ENCODE results near the gene BRINP2. TPM values are rescaled to one million over a fixed set of nuclear protein-coding genes. Genes with fewer than 3 reads are reported as not detected.

The BRINP2 gene
- total and polyA plus RNA-seq, 4 donors, result 0.05 to 0.75 (median 0.36) TPM

DNA sequence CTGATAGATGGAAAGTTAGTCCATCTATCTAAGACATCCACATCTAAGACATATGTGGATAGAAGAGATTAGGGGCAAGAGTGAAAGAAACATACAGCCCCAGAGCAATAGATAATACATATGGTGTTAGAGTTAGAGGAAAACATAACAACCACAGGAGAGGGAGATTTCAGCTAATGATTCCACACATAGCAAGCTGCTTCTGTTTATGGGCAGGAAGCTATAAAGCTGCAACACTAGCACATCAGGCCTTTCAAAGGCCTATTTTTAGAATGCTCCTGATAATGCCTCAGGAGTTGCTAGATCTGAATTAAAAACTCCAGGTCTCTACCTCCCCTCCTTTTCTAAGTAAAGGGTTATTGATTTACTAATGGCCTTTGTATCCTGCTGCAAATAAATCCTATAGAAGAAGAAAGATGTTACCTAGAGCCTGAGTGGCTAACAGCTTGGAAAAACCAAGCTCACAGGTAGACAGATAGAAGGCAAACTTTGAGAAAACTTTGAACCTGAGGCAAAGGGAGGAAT is 36.1 kb downstream of the BRINP2 start:
- DNase-seq (ENCODE audit: low spot score), result no peak
- H3K27ac ChIP-seq (ENCODE audit: low read depth in 1 of 2, low read length in 2 of 2), result no peak overlapping the region

DNA sequence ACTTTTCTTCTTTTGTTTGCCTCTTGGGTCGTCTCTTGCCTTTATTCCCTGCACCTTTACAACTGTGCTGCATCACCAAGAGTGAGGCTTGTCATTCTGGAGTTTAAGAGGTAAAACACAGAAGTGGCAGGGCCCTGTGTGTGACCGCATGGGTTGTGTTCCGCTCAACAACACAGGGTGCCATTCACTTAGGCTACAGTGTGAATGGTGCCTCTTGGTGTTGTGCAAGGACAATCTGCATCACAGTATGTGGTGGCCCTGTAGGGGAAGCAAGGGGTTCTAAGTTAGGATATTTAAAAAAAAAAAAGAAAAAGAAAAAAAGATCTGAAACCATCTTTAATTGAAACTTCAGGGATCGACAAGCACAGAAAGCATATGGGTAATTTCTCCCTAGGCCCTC is 38.2 kb downstream of the BRINP2 start:
- no peak overlapping the region for H3K4me3 ChIP-seq (ENCODE audit: low read depth in 1 of 3, low read length in 3 of 3)
- H3K9me3 ChIP-seq (ENCODE audit: control insufficient read depth in 4 of 4, low read length in 3 of 4), result no peaks in the 10 kb centered on the region
- no peak overlapping the region for H3K9ac ChIP-seq (ENCODE audit: low read depth in 1 of 2, low read length in 2 of 2)
- WGBS, result 75% methylated on average over 4 of the region's 4 CpGs
- peaks cover 0 to 7% (median 2%) of the 10 kb centered on the region in 4 donors for H3K4me1 ChIP-seq (ENCODE audit: control insufficient read depth in 4 of 4, insufficient read depth in 4 of 4, low read length in 3 of 4)
- TF ChIP-seq, protein P1, sequence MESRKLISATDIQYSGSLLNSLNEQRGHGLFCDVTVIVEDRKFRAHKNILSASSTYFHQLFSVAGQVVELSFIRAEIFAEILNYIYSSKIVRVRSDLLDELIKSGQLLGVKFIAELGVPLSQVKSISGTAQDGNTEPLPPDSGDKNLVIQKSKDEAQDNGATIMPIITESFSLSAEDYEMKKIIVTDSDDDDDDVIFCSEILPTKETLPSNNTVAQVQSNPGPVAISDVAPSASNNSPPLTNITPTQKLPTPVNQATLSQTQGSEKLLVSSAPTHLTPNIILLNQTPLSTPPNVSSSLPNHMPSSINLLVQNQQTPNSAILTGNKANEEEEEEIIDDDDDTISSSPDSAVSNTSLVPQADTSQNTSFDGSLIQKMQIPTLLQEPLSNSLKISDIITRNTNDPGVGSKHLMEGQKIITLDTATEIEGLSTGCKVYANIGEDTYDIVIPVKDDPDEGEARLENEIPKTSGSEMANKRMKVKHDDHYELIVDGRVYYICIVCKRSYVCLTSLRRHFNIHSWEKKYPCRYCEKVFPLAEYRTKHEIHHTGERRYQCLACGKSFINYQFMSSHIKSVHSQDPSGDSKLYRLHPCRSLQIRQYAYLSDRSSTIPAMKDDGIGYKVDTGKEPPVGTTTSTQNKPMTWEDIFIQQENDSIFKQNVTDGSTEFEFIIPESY (IDR thresholded peaks at IDR 0.05), result no peak
- no peak for TF ChIP-seq HNF4A (conservative IDR thresholded peaks at IDR 0.05)
- TF ChIP-seq HNF4G (IDR thresholded peaks at IDR 0.05), result no peak
- no peak for TF ChIP-seq FOXA2 (IDR thresholded peaks at IDR 0.05)
- no peak for TF ChIP-seq NR2F2 (IDR thresholded peaks at IDR 0.05)
- TF ChIP-seq YY1 (IDR thresholded peaks at IDR 0.05), result no peak
- TF ChIP-seq, protein P2, sequence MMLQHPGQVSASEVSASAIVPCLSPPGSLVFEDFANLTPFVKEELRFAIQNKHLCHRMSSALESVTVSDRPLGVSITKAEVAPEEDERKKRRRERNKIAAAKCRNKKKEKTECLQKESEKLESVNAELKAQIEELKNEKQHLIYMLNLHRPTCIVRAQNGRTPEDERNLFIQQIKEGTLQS (IDR thresholded peaks at IDR 0.05), result no peak
- no peak for TF ChIP-seq TAF1 (conservative IDR thresholded peaks at IDR 0.05)
- TF ChIP-seq RAD21 (IDR thresholded peaks at IDR 0.05), result no peak
- no peak overlapping the region for H3K27ac ChIP-seq (ENCODE audit: low read depth in 1 of 2, low read length in 2 of 2)
- DNase-seq (ENCODE audit: low spot score), result no peak
- no peaks in the 10 kb centered on the region for H3K36me3 ChIP-seq (ENCODE audit: control insufficient read depth in 4 of 4, insufficient read depth in 3 of 4, low read depth in 1 of 4, low read length in 3 of 4)
- H3K27me3 ChIP-seq (ENCODE audit: control insufficient read depth in 4 of 4, insufficient read depth in 4 of 4, low read length in 3 of 4), result no peaks in the 10 kb centered on the region

More for the DNA sequence above, 36.1 kb downstream of the BRINP2 start:
- no peaks in the 10 kb centered on the region for H3K27me3 ChIP-seq (ENCODE audit: control insufficient read depth in 4 of 4, insufficient read depth in 4 of 4, low read length in 3 of 4)
- no peaks in the 10 kb centered on the region for H3K9me3 ChIP-seq (ENCODE audit: control insufficient read depth in 4 of 4, low read length in 3 of 4)
- no peak overlapping the region for H3K9ac ChIP-seq (ENCODE audit: low read depth in 1 of 2, low read length in 2 of 2)
- TF ChIP-seq, protein P3, sequence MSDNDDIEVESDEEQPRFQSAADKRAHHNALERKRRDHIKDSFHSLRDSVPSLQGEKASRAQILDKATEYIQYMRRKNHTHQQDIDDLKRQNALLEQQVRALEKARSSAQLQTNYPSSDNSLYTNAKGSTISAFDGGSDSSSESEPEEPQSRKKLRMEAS (IDR thresholded peaks at IDR 0.05), result no peak
- TF ChIP-seq TAF1 (conservative IDR thresholded peaks at IDR 0.05), result no peak
- H3K36me3 ChIP-seq (ENCODE audit: control insufficient read depth in 4 of 4, insufficient read depth in 3 of 4, low read depth in 1 of 4, low read length in 3 of 4), result no peaks in the 10 kb centered on the region
- no peak overlapping the region for H3K4me3 ChIP-seq (ENCODE audit: low read depth in 1 of 3, low read length in 3 of 3)
- peaks cover 0 to 7% (median 2%) of the 10 kb centered on the region in 4 donors for H3K4me1 ChIP-seq (ENCODE audit: control insufficient read depth in 4 of 4, insufficient read depth in 4 of 4, low read length in 3 of 4)

DNA sequence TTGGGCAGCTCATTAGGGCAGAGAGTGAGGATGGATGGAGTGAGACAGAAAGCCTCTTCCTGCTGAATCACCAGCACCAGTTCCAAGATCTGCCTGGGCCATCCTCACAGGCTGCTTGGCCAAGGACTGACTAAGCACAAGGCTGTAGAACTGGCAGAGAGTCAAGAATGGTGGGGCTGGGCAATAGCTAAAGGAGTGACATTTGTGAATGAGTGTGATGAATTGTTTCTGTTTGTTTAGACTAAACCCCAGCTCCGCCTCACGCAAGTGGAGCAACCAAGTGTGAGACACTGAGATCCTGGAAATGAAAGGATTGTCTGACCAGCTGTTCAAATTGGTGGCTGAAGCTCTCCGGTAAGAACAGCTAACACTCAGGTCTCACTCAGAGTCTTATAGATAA is 38.6 kb downstream of the BRINP2 start:
- no peaks in the 10 kb centered on the region for H3K27me3 ChIP-seq (ENCODE audit: control insufficient read depth in 4 of 4, insufficient read depth in 4 of 4, low read length in 3 of 4)
- 71% methylated on average over 3 of the region's 3 CpGs for WGBS
- peaks cover 0 to 7% (median 2%) of the 10 kb centered on the region in 4 donors for H3K4me1 ChIP-seq (ENCODE audit: control insufficient read depth in 4 of 4, insufficient read depth in 4 of 4, low read length in 3 of 4)
- no peak overlapping the region for H3K4me3 ChIP-seq (ENCODE audit: low read depth in 1 of 3, low read length in 3 of 3)
- H3K9me3 ChIP-seq (ENCODE audit: control insufficient read depth in 4 of 4, low read length in 3 of 4), result no peaks in the 10 kb centered on the region
- H3K27ac ChIP-seq (ENCODE audit: low read depth in 1 of 2, low read length in 2 of 2), result no peak overlapping the region
- no peak overlapping the region for H3K9ac ChIP-seq (ENCODE audit: low read depth in 1 of 2, low read length in 2 of 2)
- no peak for DNase-seq (ENCODE audit: low spot score)
- H3K36me3 ChIP-seq (ENCODE audit: control insufficient read depth in 4 of 4, insufficient read depth in 3 of 4, low read depth in 1 of 4, low read length in 3 of 4), result no peaks in the 10 kb centered on the region
- TF ChIP-seq FOXA1 (IDR thresholded peaks at IDR 0.05), result no peak
- TF ChIP-seq HNF4A (conservative IDR thresholded peaks at IDR 0.05), result no peak
- no peak for TF ChIP-seq RXRA (IDR thresholded peaks at IDR 0.05)
- no peak for TF ChIP-seq JUND (IDR thresholded peaks at IDR 0.05)
- TF ChIP-seq, protein P2 (IDR thresholded peaks at IDR 0.05), result no peak
- no peak for TF ChIP-seq RAD21 (IDR thresholded peaks at IDR 0.05)
- no peak for TF ChIP-seq TAF1 (conservative IDR thresholded peaks at IDR 0.05)
- no peak for TF ChIP-seq EGR1 (IDR thresholded peaks at IDR 0.05; ENCODE audit: low read depth in 2 of 2)
- TF ChIP-seq HNF4G (IDR thresholded peaks at IDR 0.05), result no peak
- TF ChIP-seq GABPA (IDR thresholded peaks at IDR 0.05 in 1 of 2, conservative IDR thresholded peaks at IDR 0.05 in 1 of 2), result no peak
- no peak for TF ChIP-seq NR2F2 (IDR thresholded peaks at IDR 0.05)
- no peak for TF ChIP-seq FOXA2 (IDR thresholded peaks at IDR 0.05)
- TF ChIP-seq, protein P1 (IDR thresholded peaks at IDR 0.05), result no peak
- TF ChIP-seq, protein P4, sequence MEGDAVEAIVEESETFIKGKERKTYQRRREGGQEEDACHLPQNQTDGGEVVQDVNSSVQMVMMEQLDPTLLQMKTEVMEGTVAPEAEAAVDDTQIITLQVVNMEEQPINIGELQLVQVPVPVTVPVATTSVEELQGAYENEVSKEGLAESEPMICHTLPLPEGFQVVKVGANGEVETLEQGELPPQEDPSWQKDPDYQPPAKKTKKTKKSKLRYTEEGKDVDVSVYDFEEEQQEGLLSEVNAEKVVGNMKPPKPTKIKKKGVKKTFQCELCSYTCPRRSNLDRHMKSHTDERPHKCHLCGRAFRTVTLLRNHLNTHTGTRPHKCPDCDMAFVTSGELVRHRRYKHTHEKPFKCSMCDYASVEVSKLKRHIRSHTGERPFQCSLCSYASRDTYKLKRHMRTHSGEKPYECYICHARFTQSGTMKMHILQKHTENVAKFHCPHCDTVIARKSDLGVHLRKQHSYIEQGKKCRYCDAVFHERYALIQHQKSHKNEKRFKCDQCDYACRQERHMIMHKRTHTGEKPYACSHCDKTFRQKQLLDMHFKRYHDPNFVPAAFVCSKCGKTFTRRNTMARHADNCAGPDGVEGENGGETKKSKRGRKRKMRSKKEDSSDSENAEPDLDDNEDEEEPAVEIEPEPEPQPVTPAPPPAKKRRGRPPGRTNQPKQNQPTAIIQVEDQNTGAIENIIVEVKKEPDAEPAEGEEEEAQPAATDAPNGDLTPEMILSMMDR (IDR thresholded peaks at IDR 0.05; ENCODE audit: low read depth, low read length, missing input control), result no peak
